HG03175 (cell line): Measurements from ENCODE around the gene PARP3.
"Not testable (repeated sequence)": the region's sequence is repeated elsewhere in the genome, so short reads cannot be mapped to it uniquely, and the experiment has no call there.

Source experiments
- ATAC-seq: cut with Tn5 transposase; IDR thresholded peaks from one replicate; pipeline ENCODE4 v1.9.1; 2021; ENCODE audit warnings: mild to moderate bottlenecking, moderate library complexity; ENCODE audit not compliant: unreplicated experiment

PARP3 gene

DNA sequence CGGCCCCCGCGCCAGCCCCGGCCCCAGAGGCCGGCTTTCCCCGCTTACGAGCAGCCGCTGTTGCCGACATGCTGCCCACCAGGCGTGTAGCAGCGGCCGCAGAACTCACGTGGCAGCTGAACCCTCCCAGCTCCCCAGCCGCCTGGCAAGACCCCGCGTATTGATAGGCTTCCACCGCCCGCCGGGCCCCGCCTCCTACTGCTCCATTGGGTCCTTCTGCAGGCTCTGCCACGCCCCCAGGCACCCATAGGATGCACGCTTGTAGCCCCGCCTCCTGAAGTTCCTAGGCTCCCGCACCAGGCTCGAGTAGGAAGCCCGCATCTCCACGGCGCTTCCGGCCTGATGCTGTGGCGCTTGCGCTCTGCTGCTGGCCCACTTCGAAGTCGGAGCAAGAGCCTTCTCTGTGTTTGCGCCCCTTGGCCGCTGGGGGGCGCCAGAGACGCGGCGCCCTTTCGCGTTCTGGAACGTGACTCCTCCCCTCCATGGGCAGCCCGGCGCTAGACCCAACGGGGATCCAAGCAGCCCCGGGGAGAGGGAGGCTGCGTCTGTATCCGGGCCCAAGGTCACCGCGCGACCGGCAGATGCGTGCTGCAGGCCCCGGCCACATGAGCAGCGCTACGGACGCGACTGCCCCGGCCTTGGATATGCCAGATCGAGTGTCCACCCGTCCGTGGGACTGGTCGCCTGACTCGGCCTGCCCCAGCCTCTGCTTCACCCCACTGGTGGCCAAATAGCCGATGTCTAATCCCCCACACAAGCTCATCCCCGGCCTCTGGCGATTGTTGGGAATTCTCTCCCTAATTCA is at the start of gene PARP3, which contains the start of gene RRP9:
Gene PARP3, plus strand, starts transcription at position 566 of the 805 bp plus-strand sequence. CDS start 993 bp downstream, outside the sequence.
Gene RRP9, minus strand, starts transcription at position 107 of the 805 bp plus-strand sequence. Its CDS starts 37 bp downstream, at position 70.
- ATAC-seq: peak; percentile 92

DNA sequence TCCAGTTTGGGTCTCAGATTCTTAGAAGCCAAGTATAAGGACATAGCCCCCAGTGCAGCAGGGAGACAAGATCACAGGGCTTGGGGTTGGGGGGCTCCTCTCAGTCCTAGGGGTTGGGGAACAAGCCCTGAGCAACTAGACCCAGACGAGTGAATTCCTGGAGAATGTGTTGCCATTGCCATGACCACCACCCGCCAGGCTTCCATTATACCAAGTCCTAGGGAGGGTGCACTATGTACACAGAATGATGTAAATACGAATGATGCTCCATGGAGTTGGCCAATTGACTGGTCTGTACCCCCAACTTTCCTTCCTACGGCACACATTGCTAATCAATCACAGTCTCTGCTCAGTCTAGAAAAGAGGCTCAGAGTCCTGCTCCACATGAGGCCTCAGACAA is 47.8 kb upstream of the PARP3 start:
- ATAC-seq: no peak

DNA sequence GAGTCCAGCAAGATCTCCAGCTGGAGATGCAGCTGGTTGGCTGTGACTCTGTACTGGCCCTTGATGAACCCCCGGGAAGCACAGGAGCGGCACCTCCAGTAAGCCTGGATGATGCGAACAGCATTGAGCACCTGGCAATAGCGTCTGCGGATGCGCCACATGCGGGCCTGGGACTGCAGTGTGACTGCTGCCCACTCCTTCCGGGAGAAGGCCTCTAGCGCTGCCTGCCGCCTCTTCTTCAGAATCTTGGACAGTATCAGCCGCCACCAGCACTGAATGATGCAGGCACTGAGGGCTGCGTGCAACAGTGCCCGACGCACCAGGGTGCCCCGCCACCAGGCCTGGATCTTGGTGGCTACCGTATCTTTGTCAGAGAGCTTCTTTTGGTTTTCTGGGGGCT is 47.2 kb upstream of the PARP3 start:
- ATAC-seq: no peak

DNA sequence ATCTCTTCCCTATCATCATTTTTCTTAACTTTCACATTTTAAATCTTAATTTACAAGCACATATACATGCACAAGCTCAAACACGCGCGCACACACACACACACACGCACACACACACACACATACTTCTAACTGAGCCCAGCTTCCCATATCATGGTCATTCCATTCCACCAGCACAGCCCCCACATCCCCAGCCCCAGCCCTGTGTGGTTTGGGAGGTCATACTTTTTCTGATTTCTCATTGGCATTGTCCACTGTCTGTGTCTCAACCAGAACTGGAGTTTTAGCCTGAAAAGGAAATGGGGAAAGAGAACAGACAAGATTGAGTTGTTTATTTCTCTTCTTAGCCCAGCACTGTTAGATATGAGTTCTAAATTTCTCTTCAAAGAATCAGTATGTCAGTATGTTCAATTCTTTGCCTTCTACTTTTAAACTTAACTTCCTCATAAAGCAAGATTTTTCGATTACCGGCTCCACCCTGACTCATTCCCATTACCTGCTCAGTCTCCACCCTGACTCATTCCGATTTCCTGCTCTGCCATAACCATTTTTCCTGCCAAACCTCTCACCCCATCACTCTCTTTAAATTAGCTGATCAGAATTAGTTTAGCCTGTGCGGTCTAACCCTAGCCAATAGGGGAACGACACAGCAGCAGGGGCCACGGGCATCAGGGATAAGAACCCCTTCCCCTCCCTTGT is 45.4 kb upstream of the PARP3 start:
- no peak for ATAC-seq

DNA sequence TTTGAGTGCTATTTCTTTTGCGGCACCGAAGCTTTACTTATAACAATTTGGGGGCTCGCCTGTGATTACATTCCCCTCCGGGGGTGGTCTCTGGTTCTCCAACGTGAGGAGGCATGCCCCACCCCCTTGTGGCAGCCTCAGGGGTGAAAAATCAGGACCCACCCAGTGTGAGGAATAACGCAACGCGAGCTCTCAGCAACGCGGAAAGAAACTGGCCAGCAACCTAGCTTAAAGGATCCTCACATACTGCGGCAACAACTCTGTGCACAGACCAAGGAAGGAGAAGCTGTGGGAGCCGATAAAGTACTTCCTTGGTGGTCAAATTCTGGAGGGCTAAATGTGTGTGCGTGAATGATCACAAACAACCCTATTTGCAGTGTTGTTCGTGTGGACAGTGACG is 44.8 kb upstream of the PARP3 start:
- no peak for ATAC-seq

DNA sequence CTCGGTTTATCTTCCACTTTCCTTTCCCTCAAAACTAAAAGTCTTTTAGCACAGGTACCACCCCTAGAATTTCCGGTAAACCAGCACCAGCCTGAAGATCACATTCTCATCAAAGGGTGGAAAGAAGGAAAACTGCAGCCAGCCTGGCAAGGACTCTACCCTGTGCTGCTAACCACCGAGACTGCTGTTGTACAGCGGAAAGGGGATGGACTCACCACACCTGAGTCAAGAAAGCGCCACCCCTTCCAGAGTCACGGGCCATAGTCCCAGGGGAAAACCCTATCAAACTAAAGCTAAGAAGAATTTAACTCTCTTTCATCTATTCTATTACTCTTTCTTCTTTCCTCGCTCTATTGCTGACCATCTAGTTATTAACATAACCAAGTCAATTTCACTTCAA is 42.1 kb upstream of the PARP3 start:
- ATAC-seq: not testable (repeated sequence)

DNA sequence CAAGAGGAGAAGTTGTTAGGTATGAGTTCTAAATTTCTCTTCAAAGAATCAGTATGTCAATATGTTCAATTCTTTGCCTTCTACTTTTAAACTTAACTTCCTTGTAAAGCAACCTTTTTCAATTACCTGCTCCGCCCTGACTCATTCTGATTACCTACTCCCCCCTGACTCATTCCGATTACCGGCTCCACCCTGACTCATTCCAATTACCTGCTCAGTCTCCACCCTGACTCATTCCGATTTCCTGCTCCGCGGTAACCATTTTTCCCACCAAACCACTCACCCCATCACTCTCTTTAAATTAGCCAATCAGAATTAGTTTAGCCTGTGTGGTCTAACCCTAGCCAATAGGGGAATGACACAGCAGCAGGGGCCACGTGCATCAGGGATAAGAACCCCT is 39.8 kb upstream of the PARP3 start:
- not testable (repeated sequence) for ATAC-seq

DNA sequence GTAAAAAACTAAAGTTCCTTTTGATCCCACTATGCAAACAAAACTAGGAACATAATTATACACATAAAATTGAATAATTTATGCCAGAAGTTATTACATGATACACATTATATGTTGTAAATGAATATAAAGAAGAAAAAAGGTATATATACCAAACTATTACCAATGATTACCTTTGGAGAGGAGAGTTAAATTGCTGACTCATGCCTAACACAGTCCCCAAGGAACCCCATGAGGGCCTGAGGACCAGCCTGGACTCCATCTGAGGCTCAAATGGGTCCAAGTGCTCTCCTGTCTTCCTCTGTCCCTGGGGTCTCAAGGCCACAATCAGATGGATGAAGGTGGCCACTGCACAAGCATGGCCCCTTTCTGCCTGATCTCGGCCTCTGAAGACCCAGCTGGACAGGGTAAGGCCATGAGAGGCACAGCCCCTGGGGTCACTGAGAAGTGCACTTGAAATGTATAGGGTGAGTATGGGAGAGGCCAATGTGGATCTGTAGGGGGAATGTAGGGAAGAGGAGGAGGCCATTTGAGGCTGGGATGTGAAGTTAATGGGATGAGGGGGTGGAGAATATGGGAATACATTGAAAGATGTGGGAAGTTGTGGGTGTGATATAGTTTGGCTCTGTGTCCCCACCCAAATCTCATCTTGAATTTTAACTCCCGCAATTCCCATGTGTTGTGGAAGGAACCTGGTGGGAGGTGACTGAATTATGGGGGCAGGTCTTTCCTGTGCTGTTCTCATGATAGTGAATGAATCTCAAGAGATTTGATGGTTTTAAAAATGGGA is 37.9 kb upstream of the PARP3 start:
- no peak for ATAC-seq

DNA sequence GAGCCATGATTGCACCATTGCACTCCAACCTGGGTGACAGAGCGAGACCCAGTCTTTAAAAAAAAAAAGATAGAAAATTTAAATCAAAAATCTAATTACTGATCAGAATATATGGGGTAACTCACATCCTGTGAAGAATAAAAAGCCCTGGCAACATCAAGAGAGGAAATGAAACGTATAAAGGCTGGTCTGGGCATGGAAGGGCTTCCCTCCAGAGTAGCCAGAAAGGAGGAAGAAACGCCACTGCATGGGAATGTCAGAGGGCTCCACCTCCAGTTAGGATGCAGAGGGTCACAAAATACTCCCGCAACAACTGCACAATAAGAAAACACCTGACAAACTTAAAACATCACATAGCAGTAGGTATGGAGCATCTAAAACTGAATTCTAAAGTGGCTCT is 34.1 kb upstream of the PARP3 start:
- ATAC-seq: no peak

DNA sequence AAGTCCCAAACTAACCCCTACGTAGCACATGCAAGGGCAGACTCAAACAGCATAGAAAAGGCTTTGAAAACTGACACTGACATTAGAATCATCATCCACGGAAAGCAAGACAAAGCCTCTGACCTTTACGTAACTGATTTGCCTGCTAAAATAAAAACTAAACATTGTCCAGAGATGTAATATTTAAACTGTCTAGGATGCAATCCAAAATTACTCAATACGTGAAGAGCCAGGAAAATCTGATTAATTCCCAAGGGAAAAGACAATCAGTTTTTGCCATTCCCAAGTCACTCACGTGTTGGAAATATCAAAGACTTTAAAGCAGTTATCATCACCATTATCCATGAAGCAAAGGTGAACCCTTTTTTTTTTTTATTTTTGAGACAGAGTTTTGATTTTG is 25.7 kb upstream of the PARP3 start:
- no peak for ATAC-seq

DNA sequence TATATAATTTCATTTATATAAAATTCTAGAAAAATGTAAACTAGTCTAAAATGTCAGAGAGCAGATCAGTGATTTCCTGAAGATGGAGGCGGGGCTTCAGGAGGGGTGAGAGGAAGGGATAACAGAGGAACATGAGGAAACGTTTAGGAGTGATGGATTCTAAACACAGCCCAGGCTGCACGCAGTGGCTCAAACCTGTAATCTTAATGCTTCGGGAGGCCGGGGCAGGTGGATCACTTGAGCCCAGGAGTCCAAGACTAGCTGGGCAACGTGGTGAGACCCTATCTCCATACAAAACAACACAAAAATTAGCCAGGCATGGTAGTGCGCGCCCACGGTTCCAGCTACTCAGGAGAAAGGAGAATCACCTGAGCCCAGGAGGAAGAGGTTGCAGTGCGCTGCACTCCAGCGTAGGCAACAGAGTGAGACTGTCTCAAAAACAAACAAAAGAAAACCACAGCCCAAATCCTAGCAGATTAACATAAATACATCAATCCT is 21.0 kb upstream of the PARP3 start:
- ATAC-seq: no peak

DNA sequence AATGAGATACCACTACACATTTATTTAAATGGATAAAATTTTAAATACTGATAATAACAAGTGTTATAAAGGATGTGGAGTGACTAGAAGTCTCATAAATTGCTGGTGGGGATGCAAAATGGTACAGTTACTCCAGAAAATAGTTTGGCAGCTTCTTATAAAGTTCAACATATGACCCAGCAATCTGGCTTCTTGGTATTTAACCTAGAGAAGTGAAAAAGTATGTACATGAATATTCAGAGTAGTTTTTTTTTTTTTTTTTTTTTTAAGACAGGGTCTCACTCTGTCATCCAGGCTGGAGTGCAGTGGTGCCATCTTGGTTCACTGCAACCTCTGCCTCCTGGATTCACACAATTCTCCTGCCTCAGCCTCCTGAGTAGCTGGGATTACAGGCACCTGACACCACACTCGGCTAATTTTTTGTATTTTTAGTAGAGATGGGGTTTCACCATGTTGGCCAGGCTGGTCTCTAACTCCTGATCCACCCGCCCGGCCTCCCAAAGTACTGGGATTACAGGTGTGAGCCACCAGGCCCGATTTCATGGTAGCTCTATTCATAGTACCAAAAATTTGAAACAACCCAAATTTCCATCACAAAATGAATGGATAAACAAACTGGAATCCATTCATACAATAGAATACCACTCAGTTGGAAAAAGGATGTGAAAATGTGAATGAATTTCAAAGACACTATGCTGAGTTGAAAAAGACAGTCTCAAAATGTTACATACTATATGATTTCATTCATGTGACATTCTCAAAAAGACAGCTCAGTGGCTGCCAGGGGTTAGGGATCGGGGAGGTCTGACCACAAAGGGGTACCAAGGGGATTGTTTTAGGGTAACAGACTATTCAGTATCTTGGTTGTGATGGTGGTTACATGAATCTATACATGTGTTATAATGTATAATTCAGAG is 14.8 kb upstream of the PARP3 start:
- ATAC-seq: no peak

DNA sequence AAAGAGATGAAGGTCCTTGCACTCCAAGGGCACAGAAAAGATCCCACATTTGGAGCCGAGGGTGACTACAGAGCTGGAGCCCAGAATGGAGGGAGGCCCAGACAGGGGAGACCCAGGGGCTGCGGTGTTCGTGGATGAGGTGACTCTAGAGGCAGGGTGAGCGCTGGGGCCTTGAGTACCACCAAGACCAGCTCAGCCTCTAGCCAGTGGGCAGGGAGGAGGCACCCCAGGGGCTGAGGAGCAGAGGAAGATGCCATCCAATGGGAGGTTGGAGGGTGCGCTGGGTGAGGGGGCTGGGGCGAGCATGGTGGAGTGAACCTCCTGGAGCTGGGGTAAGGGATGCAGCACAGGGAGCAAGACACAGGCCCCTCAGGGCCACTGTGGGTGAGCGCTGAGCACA is 13.7 kb upstream of the PARP3 start:
- ATAC-seq: no peak

DNA sequence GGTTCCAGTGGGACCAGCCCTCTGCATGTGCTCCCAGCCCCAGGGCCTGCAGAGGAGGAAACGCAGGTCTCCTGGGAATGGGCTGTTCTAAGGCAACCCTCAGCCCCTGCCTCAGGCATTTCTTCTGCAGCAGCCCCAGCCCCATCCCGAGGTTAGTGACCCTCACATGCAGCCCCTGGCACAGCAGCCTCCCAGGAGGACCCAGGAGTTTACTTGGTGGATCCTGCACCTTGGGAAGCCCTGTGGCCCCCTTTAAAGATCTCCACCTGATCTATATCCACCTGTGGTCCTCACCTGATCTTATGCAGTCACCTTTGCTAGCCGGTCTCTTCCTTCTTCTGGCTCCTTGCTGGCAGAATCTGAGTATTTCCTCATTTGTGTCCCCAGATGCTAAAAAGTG is 13.2 kb upstream of the PARP3 start:
- not testable (repeated sequence) for ATAC-seq

DNA sequence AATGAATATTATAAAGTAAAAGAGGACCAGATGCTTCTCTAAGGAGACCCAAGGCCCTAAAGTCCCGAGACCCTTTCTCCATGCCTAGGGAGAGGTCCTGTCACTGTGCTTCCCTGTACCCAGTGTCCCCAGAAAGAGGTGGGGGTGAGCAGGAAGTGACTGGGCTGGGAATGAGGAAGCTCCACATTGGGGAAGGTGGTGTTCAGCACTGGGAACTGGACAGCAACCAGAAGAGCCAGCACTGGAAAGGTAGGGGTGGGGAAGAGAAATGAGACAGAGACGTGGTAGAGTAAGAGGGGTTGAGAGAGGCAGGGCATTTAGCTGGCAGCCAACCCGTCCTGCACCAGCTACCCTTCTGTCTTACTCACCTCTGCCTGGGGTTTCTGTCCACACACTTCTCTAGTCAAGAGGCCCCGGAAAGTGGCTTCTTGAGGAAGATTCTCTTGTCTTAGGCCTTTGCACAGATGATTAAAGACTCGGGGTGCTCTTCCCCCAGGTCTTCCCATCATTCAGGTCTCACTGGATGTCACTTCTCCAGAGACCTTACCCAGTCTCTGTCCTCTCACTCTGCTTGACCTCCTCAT is 12.7 kb upstream of the PARP3 start:
- no peak for ATAC-seq

DNA sequence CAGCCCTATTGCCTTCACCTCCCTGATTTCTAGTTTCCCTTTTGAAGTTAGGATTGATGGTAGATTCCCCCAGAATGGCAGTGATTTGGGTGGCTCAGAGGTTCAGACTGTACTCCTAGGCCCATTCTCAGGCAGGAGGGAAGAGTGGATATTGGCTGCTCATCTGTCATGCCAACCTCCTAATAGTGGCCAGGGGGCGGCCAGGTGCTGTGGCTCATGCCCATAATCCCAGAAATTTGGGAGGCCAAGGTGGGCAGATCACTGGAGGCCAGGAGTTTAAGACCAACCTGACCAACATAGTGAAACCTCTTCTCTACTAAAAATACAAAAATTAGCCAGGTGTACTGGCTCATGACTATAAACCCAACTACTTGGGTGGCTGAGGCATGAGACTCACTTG is 11.7 kb upstream of the PARP3 start:
- no peak for ATAC-seq

DNA sequence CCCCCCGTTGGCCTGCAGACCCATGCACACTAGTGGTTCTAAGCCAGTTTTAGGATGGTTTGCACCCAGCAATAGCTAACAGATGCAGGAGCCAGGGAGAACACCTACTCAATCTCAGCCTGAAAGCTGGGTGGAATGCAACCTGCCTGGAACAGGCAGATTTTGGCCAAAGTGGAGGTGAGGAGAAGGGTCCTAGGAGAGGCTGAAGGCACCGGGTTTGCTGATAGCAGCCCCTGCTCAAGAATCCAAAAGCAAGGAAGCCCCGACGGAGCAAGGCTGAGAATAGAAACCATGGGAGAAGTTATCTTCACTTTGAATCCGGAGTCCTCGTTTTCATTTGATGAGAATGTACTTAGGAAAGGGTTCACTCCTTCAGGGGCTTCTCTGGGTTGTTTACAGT is 10.4 kb upstream of the PARP3 start:
- ATAC-seq: no peak

DNA sequence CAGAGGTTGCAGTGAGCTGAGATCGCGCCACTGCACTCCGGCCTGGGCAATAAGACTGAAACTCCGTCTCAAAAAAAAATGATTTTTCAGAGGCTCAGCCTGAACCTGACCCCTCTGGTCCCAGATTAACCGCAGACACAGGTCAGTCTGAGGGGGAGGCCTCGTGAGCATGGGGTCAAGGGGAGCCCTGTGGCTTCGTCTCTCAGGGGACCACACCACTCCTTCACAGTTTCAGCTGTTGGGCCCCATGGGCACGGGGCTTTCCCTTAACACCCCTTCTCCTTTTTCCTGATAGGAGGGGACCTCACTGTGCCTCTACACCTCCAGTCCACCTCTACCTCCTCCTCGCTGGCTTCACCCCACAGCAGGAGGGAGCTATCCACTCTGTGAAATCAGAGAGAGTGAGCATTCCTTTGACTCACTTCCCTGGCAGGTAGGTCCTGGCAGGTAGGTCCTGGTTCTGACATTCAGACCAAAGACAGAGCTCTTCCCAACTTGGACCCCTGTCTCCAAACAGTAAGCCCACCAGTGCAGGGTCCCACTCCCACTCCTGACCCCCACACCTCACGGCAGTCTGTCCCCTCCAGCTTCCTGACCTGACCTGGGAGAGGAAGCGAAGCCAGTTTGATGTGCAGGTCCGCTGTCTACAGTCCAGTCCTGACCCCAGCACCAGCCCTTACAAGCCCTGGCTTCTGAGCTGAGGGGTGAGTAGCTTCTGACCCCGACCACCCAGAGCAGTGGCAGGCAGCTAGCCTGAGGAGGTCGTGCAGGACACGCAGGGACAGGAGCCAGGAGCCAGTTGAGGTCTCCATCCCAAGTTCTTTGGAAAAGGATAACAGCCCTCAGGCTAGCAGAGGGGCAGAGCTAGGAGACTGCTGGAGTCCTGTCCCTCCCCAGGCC is 9.4 kb upstream of the PARP3 start:
- ATAC-seq: no peak
